Body of pancreas (tissue), 4 donors: ENCODE data around the gene CABS1.

ENCODE experiments used
- POLR2A ChIP-seq, 3 donors: fragments of 450-650 bp; IDR thresholded peaks; one replicate each; pipeline ENCODE4 v1.6.1; 2016; ENCODE audit warnings: antibody characterized with exemption in 3 of 3, mild to moderate bottlenecking in 2 of 3
- TF ChIP-seq, protein P1 (sequence below), 7 experiments: fragments of 450-650 bp in 4 of 7; fragments of 200-600 bp in 3 of 7; sonication (generic) in 3 of 7; IDR thresholded peaks; one replicate each; pipeline ENCODE4 v1.5.1; 2016 to 2019; ENCODE audit warnings: antibody characterized with exemption in 7 of 7

DNA sequence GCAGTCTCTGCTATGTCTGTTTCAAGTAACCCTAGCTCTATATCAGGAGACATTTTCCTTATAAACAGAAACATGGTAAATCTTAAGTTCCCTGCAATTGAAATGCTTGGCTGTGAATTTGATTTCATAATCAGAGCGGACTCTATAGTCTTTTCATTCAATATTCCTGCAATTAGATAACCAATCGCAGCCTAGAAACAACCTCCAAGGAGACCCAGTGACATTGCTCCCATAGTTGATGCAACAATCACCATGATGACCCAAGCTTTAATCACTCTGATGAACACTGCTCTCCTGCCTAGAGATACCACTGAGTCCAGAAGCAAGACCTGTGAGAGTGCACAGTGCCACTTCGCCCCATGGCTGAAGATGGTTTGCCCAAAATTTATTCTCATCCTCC lies at the start of gene CABS1:
- TF ChIP-seq, protein P1, sequence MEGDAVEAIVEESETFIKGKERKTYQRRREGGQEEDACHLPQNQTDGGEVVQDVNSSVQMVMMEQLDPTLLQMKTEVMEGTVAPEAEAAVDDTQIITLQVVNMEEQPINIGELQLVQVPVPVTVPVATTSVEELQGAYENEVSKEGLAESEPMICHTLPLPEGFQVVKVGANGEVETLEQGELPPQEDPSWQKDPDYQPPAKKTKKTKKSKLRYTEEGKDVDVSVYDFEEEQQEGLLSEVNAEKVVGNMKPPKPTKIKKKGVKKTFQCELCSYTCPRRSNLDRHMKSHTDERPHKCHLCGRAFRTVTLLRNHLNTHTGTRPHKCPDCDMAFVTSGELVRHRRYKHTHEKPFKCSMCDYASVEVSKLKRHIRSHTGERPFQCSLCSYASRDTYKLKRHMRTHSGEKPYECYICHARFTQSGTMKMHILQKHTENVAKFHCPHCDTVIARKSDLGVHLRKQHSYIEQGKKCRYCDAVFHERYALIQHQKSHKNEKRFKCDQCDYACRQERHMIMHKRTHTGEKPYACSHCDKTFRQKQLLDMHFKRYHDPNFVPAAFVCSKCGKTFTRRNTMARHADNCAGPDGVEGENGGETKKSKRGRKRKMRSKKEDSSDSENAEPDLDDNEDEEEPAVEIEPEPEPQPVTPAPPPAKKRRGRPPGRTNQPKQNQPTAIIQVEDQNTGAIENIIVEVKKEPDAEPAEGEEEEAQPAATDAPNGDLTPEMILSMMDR (IDR thresholded peaks at IDR 0.05) = no peak
- TF ChIP-seq POLR2A (IDR thresholded peaks at IDR 0.05) = no peak
